Gastrocnemius medialis (tissue), 4 donors: ENCODE data around the gene FAM124B.

Experiments
- POLR2A ChIP-seq, 2 donors: fragments of 450-650 bp; IDR thresholded peaks; one replicate each; pipeline ENCODE4 v1.6.1; 2017; ENCODE audit warnings: antibody characterized with exemption in 2 of 2, mild to moderate bottlenecking in 2 of 2, moderate library complexity in 2 of 2
- TF ChIP-seq, protein P1 (sequence below), 5 experiments: fragments of 450-650 bp in 3 of 5; fragments of 200-600 bp in 2 of 5; sonication (generic) in 2 of 5; IDR thresholded peaks in 4 of 5; conservative IDR thresholded peaks in 1 of 5; 1 replicate in 4 of 5; 2 replicates in 1 of 5; pipeline ENCODE4 v1.5.1; 2016 to 2019; ENCODE audit warnings: antibody characterized with exemption in 5 of 5, mild to moderate bottlenecking in 3 of 5, moderate library complexity in 3 of 5

DNA sequence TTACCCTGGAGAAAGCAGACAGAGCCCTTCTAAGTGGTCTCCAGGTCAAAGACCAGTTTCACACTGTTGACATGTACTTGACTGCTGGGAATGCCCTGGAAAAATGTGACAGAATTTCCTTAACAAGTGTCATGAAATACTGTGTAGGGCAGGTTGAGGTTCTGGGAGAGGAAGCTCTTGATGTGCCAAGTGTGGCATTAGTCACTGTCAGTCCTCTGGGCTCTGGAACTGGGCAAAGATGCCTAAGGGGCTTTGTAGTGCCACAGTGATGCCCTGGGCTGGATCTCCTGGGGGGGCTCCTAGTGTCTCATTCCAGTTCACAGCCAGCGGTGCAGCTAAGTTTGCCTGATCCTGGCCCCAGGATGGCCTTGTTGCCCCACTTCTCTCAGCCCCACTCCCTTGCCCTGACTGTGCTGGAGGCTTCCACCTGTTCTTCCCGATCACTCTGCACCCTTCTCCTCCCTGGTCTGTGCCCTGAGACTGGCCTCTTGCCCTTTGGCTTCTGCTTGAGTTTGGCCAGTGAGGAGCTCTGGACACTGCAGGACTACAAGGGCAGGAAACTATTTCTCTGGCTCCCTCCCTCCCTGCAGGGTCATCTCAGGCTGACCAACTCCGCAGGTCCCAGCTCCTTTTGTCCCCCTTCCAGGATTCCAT, 27.0 kb upstream of the FAM124B start:
- TF ChIP-seq POLR2A (IDR thresholded peaks at IDR 0.05) = no peak
- TF ChIP-seq, protein P1, sequence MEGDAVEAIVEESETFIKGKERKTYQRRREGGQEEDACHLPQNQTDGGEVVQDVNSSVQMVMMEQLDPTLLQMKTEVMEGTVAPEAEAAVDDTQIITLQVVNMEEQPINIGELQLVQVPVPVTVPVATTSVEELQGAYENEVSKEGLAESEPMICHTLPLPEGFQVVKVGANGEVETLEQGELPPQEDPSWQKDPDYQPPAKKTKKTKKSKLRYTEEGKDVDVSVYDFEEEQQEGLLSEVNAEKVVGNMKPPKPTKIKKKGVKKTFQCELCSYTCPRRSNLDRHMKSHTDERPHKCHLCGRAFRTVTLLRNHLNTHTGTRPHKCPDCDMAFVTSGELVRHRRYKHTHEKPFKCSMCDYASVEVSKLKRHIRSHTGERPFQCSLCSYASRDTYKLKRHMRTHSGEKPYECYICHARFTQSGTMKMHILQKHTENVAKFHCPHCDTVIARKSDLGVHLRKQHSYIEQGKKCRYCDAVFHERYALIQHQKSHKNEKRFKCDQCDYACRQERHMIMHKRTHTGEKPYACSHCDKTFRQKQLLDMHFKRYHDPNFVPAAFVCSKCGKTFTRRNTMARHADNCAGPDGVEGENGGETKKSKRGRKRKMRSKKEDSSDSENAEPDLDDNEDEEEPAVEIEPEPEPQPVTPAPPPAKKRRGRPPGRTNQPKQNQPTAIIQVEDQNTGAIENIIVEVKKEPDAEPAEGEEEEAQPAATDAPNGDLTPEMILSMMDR (IDR thresholded peaks at IDR 0.05 in 4 of 5, conservative IDR thresholded peaks at IDR 0.05 in 1 of 5) = no peak
